GM18511 (cell line): ENCODE results near the gene MYO1C.
"Not testable (repeated sequence)": the region's sequence is repeated elsewhere in the genome, so short reads cannot be mapped to it uniquely, and the experiment has no call there.

Source experiments
- ATAC-seq: cut with Tn5 transposase; IDR thresholded peaks from one replicate; pipeline ENCODE4 v1.9.1; 2021; ENCODE audit warnings: mild to moderate bottlenecking, moderate library complexity; ENCODE audit not compliant: unreplicated experiment

MYO1C gene

DNA sequence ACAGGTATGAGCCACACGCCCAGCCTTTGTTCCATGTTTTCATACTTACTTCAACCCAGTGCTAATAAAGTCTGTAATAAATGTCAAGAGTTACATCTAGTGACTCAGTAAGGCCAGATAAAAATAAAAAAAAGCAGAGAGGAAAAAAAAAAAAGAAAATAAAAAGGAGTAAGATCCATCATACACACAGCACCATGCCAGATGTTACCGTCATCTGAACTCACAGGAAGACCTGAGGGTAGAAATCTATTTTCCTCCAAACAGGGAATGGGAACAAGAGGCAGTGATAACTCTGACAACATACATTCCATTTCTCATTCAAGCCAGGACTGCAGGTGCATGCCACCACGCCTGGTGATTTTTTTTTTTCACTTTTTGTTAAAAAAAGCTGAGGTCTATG, 57.2 kb downstream of the MYO1C start:
- no peak for ATAC-seq

DNA sequence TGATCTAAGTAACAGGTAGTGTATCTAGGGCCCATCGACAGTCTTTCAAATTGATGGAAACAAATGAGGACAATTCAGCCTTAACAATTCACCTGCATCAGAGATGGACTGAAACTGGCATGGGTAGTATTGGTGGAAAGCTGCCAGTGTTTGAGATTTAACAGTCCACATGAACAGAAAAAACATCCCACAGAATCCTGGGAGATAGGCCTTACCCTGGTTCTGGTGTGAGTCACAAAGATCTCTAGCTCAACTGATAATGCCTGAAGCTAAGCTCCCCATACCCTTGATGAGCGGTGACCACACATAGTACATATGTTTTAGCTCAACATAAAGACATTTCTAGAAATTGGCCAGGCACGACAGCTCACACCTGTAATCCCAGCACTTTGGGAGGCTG, 58.3 kb downstream of the MYO1C start:
- ATAC-seq, result no peak

DNA sequence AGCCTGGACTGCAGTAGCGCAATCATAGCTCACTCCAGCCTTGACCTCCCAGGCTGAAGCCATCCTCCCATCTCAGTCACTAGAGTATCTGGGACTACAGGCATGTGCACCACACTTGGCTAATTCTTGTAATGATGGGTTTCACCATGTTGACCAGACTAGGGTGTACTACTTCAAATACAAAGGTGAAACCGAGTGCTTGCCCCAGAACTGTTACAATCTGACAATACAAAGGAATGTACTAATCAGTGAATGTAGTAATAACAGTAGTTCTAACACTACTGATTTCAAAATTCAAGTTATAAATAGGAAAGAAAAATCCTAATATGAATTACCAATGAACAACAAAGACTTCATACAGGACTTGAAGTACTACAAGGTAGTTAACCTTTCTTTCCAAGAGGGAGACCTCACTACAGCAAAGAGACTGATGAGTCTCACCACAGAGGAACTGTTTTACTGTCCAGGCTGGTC, 60.8 kb downstream of the MYO1C start:
- ATAC-seq, result no peak

GRCh38 chr17:1423456-1424135, 68.9 kb downstream of the MYO1C start:
- no peak for ATAC-seq

DNA sequence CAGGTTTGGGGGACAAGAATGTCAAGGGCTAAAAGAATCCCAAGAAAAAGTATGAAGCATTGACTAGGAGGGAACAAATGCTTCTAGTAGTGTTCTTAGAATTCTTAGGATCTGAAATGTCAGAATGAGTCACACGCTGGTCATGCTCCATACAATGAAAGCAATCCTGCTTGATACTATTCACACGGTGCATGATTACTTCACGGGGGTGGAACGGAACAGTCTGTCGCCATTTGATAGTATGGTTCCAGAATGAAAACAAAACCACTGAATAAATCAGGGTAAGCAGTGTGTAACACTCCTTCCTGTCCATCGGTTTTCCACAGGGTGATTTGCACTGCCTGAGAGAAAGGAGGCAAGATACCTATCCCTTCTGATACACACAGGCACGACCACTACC, 69.6 kb downstream of the MYO1C start:
- ATAC-seq, result no peak

DNA sequence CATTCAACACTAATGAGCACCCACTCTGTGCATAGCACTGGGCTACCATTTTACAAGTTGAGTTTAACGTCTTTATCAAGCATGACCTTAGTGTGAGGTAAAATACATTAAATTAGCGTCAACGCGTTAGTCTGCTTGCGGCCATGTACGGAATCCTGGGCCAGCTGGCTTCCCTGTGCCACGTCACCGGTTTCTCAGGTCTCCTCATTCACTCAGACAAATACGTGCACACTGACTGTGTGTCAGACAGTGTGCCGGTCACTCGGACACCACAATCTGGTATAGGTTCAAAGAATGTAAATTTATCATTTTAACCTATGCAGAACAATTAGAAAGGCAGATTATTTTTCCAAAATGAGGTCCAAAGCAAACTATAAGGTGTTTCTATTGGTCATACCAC, 71.0 kb downstream of the MYO1C start:
- no peak for ATAC-seq

DNA sequence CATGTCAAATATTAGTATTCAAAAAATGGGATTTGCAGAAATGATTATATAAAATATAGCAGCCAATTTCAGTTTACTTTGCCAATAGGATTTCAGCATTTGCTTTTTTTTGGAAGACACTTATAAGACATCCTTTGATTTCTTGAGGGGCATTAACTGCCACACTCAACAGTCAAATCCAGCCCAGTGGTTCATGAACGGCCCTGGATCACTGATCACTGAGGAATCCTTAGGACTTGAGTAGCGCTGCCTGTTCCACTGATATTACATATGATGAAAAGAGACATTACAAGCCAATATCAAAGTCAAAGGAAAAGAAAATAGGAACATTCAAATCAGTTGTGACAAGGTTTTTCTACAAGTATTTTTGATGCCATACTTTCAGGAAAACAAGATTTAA, 71.5 kb downstream of the MYO1C start:
- ATAC-seq, result no peak

DNA sequence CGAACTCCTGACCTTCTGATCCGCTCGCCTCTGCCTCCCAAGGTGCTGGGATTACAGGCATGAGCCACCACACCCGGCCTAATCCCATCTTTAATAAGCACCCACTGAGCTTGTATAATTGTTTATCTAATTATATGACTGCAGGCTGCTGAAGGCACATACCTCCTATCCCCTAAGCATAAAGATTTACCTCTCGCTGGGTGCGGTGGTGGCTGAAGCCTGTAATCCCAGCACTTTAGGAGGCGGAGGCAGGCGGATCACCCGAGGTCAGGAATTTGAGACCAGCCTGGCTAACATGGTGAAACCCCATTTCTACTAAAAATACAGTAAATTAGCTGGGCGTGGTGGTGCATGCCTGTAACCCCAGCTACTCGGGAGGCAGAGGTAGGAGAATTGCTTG, 72.3 kb downstream of the MYO1C start:
- ATAC-seq, result no peak

GRCh38 chr17:1418476-1418875, 74.0 kb downstream of the MYO1C start:
- ATAC-seq, result not testable (repeated sequence)

- ATAC-seq, result no peak
These were observed 76.1 kb downstream of the MYO1C start for GRCh38 chr17:1416414-1416813.

DNA sequence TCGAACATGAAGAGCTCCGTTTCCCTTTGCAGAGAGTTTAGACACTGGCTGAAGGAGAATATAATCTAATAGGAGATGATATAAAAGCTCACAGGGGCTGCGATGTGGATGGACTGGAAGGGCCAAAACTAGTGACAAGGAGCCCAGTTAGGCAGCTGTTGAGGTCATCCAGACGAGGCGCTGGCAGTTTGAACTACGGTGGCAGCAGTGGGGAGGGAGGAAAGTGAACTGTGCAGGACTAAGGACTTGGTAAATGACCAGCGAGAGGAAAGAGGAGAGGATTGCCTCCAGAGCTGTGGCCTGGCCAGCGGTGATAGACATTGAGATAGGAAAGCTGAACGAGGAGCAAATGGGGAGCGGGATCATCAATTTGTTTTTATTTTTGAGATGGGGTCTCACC, 77.9 kb downstream of the MYO1C start:
- no peak for ATAC-seq
